Vagina (tissue), 2 donors: ENCODE measurements around the gene RABL6. TPM values are rescaled to one million over a fixed set of nuclear protein-coding genes. Genes with fewer than 3 reads are reported as not detected.

ENCODE experiments used
- DNase-seq, 2 donors: peaks; one replicate each; pipeline ENCODE4 v3.0.0-alpha.2; 2017; ENCODE audit errors: extremely low spot score in 2 of 2
- H3K27ac ChIP-seq: fragments of 200-600 bp; sonication (generic); one replicate; pipeline ENCODE4 v1.5.1; 2019
- H3K27me3 ChIP-seq: fragments of 200-600 bp; sonication (generic); one replicate; pipeline ENCODE4 v1.5.1; 2019
- H3K36me3 ChIP-seq, 2 donors: fragments of 200-600 bp; sonication (generic); one replicate each; pipeline ENCODE4 v1.5.1; 2017 to 2019
- H3K4me1 ChIP-seq: fragments of 200-600 bp; sonication (generic); one replicate; pipeline ENCODE4 v1.5.1; 2019
- H3K4me3 ChIP-seq, 2 donors: fragments of 200-600 bp; sonication (generic); 1 replicate in 1 of 2; 2 replicates in 1 of 2; pipeline ENCODE4 v1.5.1; 2016 to 2019
- H3K9me3 ChIP-seq: fragments of 200-600 bp; sonication (generic); one replicate; pipeline ENCODE4 v1.5.1; 2019
- POLR2A ChIP-seq, 2 donors: fragments of 450-650 bp; IDR thresholded peaks; one replicate each; pipeline ENCODE4 v1.6.1; 2017; ENCODE audit warnings: antibody characterized with exemption in 2 of 2, mild to moderate bottlenecking in 2 of 2, moderate library complexity in 2 of 2
- POLR2AphosphoS5 ChIP-seq, 2 donors: sonication (generic); formaldehyde crosslinking; IDR thresholded peaks; one replicate each; pipeline ENCODE4 v1.9.0; 2017; ENCODE audit warnings: antibody characterized with exemption in 2 of 2, mild to moderate bottlenecking in 2 of 2, low read depth in 1 of 2; ENCODE audit not compliant: insufficient read depth in 1 of 2
- intact Hi-C: fragments of 100-400 bp; cut with DNase I; formaldehyde crosslinking; loops from one replicate; pipeline ENCODE4 v1.15.1; 2023
- total RNA-seq: library from RNA; depleted of rRNA; stranded (reverse); fragments of >200 nt; gene quantifications from one replicate; pipeline ENCODE4 v1.2.3, GENCODE V29; 2016
- TF ChIP-seq, protein P1 (sequence below), 3 experiments: fragments of 450-650 bp in 2 of 3; fragments of 200-600 bp in 1 of 3; sonication (generic) in 1 of 3; IDR thresholded peaks; one replicate each; pipeline ENCODE4 v1.5.1; 2017 to 2019; ENCODE audit warnings: antibody characterized with exemption in 3 of 3, mild to moderate bottlenecking in 2 of 3, moderate library complexity in 2 of 3

RABL6 gene
- total RNA-seq, 1 donor from 2014 or later = 31.7 TPM

DNA sequence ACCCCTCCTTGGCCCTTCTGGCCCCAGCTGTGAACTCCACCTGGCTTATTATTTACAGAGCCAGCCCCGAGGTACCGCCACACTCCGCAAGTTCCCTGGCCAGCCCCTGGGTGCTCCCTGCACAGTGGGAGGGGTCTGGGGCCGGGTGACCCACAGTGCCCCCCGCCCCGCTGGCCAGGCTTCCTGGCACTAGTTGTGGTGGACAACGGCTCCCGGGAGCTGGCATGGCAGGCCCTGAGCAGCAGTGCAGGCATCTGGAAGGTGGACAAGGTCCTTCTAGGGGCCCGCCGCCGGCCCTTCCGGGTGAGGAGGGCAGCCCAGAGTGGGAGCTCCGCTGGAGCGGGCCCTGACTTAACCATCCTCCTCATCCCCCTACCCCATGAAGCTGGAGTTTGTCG lies 48.3 kb downstream of the RABL6 start:
- intact Hi-C loops = no loop called here
- no peaks in the 10 kb centered on the region for H3K9me3 ChIP-seq
- no peak overlapping the region for H3K27ac ChIP-seq
- peaks cover 18% of the 10 kb centered on the region for H3K4me1 ChIP-seq
- no peak for DNase-seq
- H3K4me3 ChIP-seq = no peak overlapping the region
- no peaks in the 10 kb centered on the region for H3K27me3 ChIP-seq
- peaks cover 0 to 8% of the 10 kb centered on the region in 2 donors for H3K36me3 ChIP-seq
- TF ChIP-seq POLR2AphosphoS5 (IDR thresholded peaks at IDR 0.05; ENCODE audit: insufficient read depth in 1 of 2, low read depth in 1 of 2) = no peak
- TF ChIP-seq, protein P1, sequence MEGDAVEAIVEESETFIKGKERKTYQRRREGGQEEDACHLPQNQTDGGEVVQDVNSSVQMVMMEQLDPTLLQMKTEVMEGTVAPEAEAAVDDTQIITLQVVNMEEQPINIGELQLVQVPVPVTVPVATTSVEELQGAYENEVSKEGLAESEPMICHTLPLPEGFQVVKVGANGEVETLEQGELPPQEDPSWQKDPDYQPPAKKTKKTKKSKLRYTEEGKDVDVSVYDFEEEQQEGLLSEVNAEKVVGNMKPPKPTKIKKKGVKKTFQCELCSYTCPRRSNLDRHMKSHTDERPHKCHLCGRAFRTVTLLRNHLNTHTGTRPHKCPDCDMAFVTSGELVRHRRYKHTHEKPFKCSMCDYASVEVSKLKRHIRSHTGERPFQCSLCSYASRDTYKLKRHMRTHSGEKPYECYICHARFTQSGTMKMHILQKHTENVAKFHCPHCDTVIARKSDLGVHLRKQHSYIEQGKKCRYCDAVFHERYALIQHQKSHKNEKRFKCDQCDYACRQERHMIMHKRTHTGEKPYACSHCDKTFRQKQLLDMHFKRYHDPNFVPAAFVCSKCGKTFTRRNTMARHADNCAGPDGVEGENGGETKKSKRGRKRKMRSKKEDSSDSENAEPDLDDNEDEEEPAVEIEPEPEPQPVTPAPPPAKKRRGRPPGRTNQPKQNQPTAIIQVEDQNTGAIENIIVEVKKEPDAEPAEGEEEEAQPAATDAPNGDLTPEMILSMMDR (IDR thresholded peaks at IDR 0.05) = no peak
- TF ChIP-seq POLR2A (IDR thresholded peaks at IDR 0.05) = no peak

DNA sequence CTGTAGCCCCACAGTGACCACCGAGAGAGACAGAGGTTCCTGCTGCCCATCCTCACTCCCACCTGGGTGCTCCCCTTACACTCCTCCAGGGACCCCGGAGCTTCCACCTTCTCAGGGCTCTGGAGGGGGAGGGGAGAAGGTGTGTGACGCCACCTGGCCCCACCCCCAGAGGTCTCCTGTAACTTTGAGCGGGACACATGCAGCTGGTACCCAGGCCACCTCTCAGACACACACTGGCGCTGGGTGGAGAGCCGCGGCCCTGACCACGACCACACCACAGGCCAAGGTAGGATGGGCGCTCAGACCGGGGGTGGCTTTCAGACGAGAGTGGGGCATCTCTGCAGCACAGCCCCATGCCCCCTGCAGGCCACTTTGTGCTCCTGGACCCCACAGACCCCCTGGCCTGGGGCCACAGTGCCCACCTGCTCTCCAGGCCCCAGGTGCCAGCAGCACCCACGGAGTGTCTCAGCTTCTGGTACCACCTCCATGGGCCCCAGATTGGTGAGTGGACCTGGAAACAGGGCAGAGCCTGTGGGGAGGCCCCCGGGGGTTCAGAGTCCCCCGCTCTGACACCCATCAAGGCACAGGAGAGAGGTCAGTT lies 48.9 kb downstream of the RABL6 start:
- H3K27ac ChIP-seq = no peak overlapping the region
- H3K9me3 ChIP-seq = no peaks in the 10 kb centered on the region
- DNase-seq = no peak
- H3K4me3 ChIP-seq = no peak overlapping the region
- H3K27me3 ChIP-seq = no peaks in the 10 kb centered on the region
- TF ChIP-seq, protein P1 (IDR thresholded peaks at IDR 0.05) = no peak
- no peak for TF ChIP-seq POLR2AphosphoS5 (IDR thresholded peaks at IDR 0.05; ENCODE audit: insufficient read depth in 1 of 2, low read depth in 1 of 2)
- no peak for TF ChIP-seq POLR2A (IDR thresholded peaks at IDR 0.05)
- peaks cover 18% of the 10 kb centered on the region for H3K4me1 ChIP-seq
- H3K36me3 ChIP-seq = peaks cover 0 to 14% of the 10 kb centered on the region in 2 donors
- intact Hi-C loops = no loop called here

DNA sequence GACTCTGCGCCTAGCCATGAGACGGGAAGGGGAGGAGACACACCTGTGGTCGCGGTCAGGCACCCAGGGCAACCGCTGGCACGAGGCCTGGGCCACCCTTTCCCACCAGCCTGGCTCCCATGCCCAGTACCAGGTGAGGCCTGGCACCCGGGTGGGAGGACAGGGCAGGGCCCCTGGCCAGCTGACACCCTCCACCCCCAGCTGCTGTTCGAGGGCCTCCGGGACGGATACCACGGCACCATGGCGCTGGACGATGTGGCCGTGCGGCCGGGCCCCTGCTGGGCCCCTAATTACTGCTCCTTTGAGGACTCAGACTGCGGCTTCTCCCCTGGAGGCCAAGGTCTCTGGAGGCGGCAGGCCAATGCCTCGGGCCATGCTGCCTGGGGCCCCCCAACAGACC lies 49.4 kb downstream of the RABL6 start:
- Histone ChIP-seq H3K27ac (no peak overlapping the region), H3K36me3 (peaks cover 0 to 19% of the 10 kb centered on the region in 2 donors), H3K4me3 (no peak overlapping the region), H3K4me1 (peaks cover 18% of the 10 kb centered on the region), H3K27me3 (no peaks in the 10 kb centered on the region), H3K9me3 (no peaks in the 10 kb centered on the region)
- intact Hi-C loops = no loop called here
- TF ChIP-seq POLR2AphosphoS5 (IDR thresholded peaks at IDR 0.05; ENCODE audit: insufficient read depth in 1 of 2, low read depth in 1 of 2) (no peak), POLR2A (IDR thresholded peaks at IDR 0.05) (no peak)
- TF ChIP-seq, protein P1 (IDR thresholded peaks at IDR 0.05) = no peak
- DNase-seq = no peak

DNA sequence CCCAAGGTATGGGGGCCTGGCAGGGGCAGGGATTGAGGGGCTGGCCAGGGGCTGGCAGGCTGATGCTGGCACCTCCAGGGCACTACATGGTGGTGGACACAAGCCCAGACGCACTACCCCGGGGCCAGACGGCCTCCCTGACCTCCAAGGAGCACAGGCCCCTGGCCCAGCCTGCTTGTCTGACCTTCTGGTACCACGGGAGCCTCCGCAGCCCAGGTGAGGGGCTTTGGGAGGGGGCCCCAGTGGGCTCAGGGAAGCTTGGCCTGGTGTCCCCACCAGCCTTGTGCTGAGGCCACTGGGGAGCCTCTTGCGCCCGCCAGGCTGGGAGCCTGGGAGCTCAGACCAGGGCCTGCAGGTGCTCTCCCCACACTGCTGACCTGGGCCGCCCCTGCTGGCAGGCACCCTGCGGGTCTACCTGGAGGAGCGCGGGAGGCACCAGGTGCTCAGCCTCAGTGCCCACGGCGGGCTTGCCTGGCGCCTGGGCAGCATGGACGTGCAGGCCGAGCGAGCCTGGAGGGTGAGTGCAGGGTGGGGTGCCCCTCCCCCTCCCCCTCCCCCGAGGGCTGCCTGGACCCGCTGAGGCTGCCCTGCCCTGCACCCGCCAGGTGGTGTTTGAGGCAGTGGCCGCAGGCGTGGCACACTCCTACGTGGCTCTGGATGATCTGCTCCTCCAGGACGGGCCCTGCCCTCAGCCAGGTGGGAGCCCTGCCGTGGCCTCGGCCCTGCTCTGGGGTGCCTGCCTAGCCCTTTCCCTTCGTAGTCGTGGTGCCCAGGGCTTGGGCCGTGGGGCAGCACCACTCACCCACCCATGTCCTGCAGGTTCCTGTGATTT lies 50.0 kb downstream of the RABL6 start:
- H3K27ac ChIP-seq = no peak overlapping the region
- no peak for DNase-seq
- H3K27me3 ChIP-seq = no peaks in the 10 kb centered on the region
- intact Hi-C loops = no loop called here
- no peak overlapping the region for H3K4me3 ChIP-seq
- peaks cover 0 to 25% of the 10 kb centered on the region in 2 donors for H3K36me3 ChIP-seq
- peaks cover 18% of the 10 kb centered on the region for H3K4me1 ChIP-seq
- TF ChIP-seq POLR2AphosphoS5 (IDR thresholded peaks at IDR 0.05; ENCODE audit: insufficient read depth in 1 of 2, low read depth in 1 of 2) = no peak
- no peaks in the 10 kb centered on the region for H3K9me3 ChIP-seq

DNA sequence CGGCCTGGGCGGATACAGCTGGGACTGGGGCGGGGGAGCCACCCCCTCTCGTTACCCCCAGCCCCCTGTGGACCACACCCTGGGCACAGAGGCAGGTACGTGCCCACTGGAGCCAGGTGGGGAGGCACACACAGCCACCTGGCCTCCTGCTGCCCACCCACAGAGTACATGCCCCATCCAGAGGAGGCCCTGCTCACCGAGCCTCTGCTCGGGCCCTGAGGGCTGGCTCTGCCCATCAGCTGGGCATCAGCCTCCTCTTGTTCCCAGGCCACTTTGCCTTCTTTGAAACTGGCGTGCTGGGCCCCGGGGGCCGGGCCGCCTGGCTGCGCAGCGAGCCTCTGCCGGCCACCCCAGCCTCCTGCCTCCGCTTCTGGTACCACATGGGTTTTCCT lies 50.7 kb downstream of the RABL6 start:
- no peak overlapping the region for H3K27ac ChIP-seq
- TF ChIP-seq POLR2AphosphoS5 (IDR thresholded peaks at IDR 0.05; ENCODE audit: insufficient read depth in 1 of 2, low read depth in 1 of 2) (no peak), POLR2A (IDR thresholded peaks at IDR 0.05) (no peak)
- TF ChIP-seq, protein P1 (IDR thresholded peaks at IDR 0.05) = no peak

More for the DNA sequence above, 50.7 kb downstream of the RABL6 start:
- intact Hi-C loops = no loop called here
- DNase-seq = no peak
- Histone ChIP-seq H3K27me3 (no peaks in the 10 kb centered on the region), H3K9me3 (no peaks in the 10 kb centered on the region), H3K36me3 (peaks cover 0 to 32% of the 10 kb centered on the region in 2 donors), H3K4me1 (peaks cover 21% of the 10 kb centered on the region), H3K4me3 (no peak overlapping the region)
